Measurements from ENCODE around the gene OBP2A.

OBP2A gene

DNA sequence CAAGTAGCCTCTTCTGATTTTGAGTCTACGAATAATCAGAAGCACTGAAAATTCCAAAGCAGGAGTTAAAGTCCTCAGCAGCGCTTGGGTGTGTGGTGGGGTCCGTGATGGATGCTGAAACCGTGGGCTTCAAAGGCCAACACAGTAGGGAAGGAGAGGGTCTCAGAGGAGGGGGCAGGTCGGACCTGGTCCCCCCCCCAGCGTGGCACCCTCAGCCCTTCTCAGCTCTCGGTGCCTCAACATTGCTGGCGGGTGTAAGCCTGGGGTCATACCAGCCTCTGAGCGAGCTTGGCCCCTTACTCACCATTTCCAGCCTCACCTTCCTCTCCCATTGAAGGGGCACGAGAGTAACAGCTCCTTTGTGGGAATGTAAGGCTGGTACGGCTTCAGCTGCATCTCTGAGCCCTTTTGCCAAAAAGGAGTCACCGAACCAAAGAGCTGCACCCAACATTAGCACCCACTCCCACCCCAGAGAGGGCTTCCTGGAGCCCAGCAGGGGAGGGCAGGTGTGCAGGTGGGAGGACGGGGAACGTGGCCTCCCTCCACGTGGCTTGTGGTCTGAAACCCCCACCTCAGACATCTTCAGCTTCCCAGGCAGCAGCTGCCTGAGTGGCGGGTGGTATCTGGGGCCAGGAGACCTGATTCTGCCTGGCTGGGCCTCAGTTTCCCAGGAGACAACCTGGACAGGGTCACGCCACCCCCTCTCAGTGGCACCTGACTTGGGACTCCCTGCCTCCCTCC, 31.4 kb upstream of the OBP2A start:
- TF ChIP-seq JUND (IDR thresholded peaks at IDR 0.05; ENCODE audit: low read depth) = no peak

DNA sequence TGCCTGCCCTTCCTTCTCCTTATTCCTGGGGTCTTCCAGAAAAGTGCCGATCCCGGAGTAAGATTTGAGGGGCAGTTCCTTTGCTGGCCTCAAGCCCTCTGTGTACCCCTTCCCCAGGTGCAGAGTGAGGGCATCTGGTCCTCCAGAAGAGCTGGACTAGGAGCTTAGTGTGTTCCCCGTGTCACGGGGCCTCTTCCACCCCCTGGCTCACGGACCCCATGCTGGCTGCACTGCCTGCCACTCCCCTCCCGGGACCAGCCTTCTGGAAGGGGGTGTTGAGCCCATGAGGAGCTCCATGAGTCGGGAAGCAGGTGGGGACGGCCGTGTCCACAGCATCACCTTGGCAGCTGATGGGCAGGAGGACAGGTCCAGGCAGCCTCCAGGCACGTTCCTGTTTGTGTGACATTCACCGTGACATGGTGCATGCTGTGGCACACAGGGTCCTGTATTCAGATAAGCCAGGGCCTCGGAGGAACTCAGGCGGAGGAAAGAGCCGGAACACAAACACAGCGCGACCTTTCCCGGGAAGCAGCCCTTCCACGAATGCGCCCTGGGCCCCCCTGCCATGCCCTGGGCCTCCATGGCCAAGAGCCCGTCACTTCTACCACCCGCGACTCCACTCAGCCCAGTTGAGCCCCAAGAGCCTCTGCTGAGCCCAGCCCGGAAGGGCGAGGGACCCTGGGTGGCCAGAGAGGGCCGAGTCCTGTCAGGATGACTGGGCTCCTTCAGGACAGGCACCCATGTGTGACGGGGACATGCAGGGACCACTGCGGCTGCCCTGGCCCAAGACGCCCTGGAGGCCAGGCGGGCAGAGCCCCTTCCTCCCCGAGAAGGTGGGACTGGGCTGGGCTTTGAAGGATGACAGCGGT, 30.6 kb upstream of the OBP2A start:
- DNase-seq (ENCODE audit: low read depth in 1 of 2, low spot score in 1 of 2) = no peak
- in situ Hi-C loops (cut with HindIII; ENCODE audit: low pct_unique_long_range_greater_than_20kb, low sequenced_read_pairs) = no loop called here
- TF ChIP-seq JUND (IDR thresholded peaks at IDR 0.05; ENCODE audit: low read depth) = no peak

More for the DNA sequence above, 31.4 kb upstream of the OBP2A start:
- no peak for DNase-seq (ENCODE audit: low read depth in 1 of 2, low spot score in 1 of 2)
- in situ Hi-C loops (cut with HindIII; ENCODE audit: low pct_unique_long_range_greater_than_20kb, low sequenced_read_pairs) = no loop called here

DNA sequence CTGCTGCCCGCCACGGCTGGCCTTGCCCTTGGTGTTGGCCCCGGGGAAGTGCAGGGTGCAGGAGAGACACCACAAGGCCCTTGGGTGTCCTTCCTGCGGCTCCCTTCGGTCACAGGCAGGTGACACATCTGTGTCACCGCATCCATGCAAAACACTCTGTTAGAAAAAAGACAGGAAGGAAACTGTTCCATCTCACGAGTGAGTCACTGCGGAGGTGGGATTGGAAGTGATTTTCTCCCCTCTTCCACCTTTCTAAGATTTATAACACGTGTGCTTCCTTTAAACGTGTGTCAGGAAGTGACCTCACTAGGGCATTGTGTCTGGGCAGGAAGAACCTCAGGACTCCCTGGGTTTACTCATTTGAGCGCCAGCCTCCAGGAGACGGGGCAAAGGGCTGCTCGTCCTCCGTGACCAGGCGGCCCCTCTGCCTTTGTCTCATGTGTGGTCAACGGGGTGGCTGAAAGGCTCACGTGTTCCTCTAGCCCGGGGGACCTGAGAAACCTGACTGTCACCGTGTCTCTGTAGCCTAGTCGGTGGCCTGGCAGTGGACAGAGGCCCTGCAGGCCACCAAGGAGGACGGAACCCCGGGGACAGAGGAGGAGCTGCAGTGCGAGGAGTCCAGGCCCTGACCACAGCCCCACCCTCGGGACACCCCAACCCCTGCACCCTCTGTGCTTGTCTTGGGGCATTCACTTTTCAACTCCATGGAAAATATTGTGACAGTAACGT, 29.6 kb upstream of the OBP2A start:
- in situ Hi-C loops (cut with HindIII; ENCODE audit: low pct_unique_long_range_greater_than_20kb, low sequenced_read_pairs) = no loop called here
- no peak for TF ChIP-seq JUND (IDR thresholded peaks at IDR 0.05; ENCODE audit: low read depth)
- DNase-seq (ENCODE audit: low read depth in 1 of 2, low spot score in 1 of 2) = no peak

DNA sequence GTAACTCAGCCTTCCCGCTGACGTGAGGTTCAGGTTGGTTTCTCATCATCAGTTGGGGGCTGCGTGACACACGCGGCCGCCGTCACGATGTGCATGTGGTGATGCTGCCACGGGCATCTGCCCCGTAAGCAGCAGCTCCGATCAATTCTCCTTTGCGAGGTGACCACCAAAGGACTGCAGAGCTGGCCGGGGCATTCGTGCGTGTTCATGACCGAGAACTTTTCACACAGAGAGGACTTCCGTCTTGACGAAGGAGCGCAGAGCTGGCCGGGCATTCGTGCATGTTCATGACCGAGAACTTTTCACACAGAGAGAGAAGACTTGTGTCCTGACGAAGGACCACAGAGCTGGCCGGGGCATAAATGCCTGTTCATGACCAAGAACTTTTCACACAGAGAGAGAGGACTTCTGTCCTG, 28.5 kb upstream of the OBP2A start:
- in situ Hi-C loops (cut with HindIII; ENCODE audit: low pct_unique_long_range_greater_than_20kb, low sequenced_read_pairs) = no loop called here
- no peak for DNase-seq (ENCODE audit: low read depth in 1 of 2, low spot score in 1 of 2)
- no peak for TF ChIP-seq JUND (IDR thresholded peaks at IDR 0.05; ENCODE audit: low read depth)

DNA sequence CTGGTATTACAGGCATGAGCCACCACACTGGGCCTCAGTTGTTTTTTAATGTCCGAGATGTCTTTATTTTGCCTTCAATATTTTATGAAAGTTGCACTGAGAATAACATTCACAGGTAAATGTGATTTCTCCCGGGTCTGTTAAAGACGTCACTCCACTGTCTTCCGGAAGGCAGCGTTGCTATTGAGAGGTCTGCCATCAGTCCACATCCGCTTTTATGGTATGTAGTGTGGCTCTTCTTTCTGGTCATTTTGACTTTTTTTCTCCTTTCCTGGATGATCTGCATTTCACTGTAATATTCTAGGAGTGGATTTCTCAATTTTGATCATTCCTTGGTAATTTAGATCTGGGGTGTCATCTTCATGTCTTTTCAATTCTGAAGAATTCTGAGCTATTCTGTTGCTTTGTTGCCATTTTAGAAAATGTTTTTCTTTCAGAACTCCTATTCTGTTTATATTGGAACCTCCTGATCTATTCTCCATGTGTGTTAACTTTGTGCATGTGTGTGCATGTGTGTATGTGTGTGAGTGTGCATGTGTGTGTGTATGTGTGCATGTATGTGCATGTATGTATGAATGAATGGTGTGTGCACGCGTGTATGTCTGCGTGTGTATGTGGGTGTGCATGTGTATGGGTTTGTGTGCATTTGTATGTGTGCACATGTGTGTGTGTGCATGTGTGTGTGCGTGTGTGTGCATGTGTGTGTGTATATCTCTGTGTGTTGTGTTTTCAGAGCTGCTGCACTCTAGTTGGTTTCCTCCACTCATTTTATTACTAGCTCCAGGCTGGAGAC, 26.6 kb upstream of the OBP2A start:
- DNase-seq (ENCODE audit: low read depth in 1 of 2, low spot score in 1 of 2) = no peak
- in situ Hi-C loops (cut with HindIII; ENCODE audit: low pct_unique_long_range_greater_than_20kb, low sequenced_read_pairs) = no loop called here
- no peak for TF ChIP-seq JUND (IDR thresholded peaks at IDR 0.05; ENCODE audit: low read depth)

DNA sequence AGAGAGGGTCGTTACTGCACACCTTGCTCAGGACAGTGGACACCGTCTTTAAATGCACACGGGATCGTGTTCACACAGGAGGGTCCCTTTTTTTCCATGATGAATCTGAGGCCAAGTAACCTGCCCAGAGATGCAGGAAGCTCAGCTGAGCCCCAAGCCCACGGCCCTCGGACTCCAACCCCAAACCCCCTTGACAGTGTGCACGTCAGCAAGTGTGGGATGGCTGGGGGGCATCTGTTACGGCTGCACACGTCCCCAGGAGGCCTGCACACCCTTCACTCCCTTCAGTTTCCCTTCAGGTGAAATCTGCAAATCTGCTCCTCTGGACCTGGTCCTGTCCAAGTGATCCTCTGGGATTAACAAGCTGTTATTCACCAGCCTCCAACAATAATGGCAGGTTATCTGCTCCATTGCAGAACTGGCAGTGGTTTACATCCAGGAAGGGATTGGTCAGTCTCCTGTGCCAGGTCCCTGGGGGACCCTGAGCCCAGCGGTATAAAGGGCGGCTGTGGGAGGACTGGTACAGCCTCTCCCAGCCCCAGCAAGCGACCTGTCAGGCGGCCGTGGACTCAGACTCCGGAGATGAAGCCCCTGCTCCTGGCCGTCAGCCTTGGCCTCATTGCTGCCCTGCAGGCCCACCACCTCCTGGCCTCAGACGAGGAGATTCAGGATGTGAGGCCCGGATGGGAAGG, 24.9 kb upstream of the OBP2A start, which contains the start of gene LCN1:
LCN1 (plus strand) TSS at position 525 of the 692 bp plus-strand sequence; CDS start at position 583, 58 bp downstream.
- in situ Hi-C loops (cut with HindIII; ENCODE audit: low pct_unique_long_range_greater_than_20kb, low sequenced_read_pairs) = no loop called here
- no peak for DNase-seq (ENCODE audit: low read depth in 1 of 2, low spot score in 1 of 2)

DNA sequence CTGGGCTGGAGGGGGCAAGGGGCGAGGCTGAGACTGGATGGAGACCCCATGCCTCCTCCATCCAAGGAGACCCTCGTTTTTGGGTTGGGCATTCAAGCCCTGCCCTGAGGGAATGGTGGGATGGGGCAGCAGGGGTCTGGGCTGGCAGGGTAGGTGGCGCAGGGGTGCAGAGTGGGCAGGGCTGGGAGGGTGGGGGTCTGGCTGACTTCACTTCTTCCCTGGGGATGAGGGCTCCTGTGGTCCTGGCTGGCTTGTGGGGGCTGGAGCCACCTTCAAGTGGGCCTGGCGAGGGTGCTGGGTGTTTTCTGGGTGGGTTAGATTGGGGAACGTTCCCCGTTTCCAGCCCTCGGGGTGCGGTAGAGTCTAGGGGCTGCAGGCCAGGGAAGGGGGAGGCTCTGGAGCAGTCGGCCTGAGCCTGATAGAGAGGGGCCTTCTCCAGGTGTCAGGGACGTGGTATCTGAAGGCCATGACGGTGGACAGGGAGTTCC, 24.3 kb upstream of the OBP2A start:
- in situ Hi-C loops (cut with HindIII; ENCODE audit: low pct_unique_long_range_greater_than_20kb, low sequenced_read_pairs) = no loop called here
- no peak for DNase-seq (ENCODE audit: low read depth in 1 of 2, low spot score in 1 of 2)
- no peak for TF ChIP-seq JUND (IDR thresholded peaks at IDR 0.05; ENCODE audit: low read depth)

More for the DNA sequence above, 24.9 kb upstream of the OBP2A start, which contains the start of gene LCN1:
- no peak for TF ChIP-seq JUND (IDR thresholded peaks at IDR 0.05; ENCODE audit: low read depth)

DNA sequence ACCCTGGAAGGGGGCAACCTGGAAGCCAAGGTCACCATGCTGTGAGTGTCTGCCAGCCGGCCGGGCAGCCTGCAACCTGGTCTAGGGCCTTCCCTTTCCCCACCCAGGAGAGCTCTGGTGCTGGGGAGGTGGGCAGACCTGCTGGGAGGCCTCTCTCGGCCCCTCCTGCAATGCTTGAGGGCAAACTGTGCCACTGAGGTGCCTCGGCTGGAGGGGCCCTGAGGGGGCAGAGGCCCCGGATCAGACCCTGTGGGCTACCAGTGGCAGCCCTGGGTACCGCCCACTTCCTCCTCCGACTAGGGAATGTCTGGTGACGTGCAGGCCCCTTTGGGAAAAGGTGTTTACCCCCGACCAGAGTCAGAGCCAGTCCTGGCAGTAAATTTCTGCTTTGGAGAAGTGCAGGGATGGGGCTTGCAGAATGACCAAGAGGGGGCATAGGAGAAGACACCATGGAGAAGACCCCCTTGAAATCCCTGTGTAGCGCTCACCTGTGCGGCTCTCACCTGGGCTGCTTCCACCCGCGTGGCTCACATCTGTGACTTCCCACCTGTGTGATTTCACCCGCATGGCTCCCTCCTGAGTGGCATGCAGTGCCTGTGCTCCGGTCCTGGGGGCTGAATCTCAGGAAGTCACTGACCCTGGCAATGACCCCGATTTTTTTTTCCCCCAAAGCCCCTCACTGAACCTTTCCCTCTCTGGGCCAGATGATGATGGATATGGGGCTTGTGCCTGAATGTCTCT, 23.6 kb upstream of the OBP2A start:
- DNase-seq (ENCODE audit: low read depth in 1 of 2, low spot score in 1 of 2) = no peak
- in situ Hi-C loops (cut with HindIII; ENCODE audit: low pct_unique_long_range_greater_than_20kb, low sequenced_read_pairs) = no loop called here
- TF ChIP-seq JUND (IDR thresholded peaks at IDR 0.05; ENCODE audit: low read depth) = no peak

DNA sequence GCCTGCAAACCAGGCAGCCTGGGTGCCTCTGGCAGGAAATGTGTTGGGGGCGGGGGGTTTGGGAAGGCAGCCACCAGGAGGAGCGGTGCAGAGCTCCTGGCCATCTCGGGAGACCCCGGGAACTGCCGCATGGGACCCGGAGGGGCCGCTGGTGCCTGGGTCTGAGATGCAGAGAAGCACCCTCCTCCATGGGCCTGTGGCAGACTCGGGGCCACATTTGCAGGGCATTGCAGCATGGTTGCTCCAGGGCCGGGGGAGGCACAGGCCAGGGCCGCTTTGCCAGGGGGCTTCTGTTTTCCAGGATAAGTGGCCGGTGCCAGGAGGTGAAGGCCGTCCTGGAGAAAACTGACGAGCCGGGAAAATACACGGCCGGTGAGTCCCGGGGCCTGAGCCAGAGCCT, 23.0 kb upstream of the OBP2A start:
- no peak for DNase-seq (ENCODE audit: low read depth in 1 of 2, low spot score in 1 of 2)
- TF ChIP-seq JUND (IDR thresholded peaks at IDR 0.05; ENCODE audit: low read depth) = no peak
- in situ Hi-C loops (cut with HindIII; ENCODE audit: low pct_unique_long_range_greater_than_20kb, low sequenced_read_pairs) = no loop called here

DNA sequence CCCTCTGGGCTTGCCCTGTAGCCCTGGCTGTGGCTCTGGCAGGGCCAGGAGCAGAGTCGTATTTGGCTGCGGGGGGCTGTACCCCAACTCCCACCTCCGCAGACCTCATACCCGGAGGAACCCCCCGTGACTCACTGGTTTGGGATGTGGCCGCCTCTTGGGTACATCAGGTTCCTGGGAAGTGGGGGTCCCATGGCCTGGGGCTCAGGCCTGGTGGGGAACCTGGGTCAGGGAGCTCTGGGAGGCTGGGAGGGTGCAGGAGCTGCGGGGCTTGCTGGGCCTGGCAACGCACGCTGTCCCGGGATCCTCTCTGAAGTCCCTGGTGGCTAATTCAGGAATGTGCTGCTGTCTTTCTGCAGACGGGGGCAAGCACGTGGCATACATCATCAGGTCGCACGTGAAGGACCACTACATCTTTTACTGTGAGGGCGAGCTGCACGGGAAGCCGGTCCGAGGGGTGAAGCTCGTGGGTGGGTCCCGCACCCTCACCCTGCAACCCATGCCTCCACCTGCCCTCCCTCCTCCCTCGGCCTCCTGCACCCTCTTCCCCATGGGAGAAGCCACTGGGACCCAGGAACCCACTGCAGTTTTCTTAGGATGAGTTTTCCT, 22.3 kb upstream of the OBP2A start:
- in situ Hi-C loops (cut with HindIII; ENCODE audit: low pct_unique_long_range_greater_than_20kb, low sequenced_read_pairs) = no loop called here
- DNase-seq (ENCODE audit: low read depth in 1 of 2, low spot score in 1 of 2) = no peak

More for the DNA sequence above, 22.3 kb upstream of the OBP2A start:
- TF ChIP-seq JUND (IDR thresholded peaks at IDR 0.05; ENCODE audit: low read depth) = no peak
